KOPT-K1 (cell line): Measurements from ENCODE around the gene LRP1.

Experiments
- H3K27ac ChIP-seq: fragments of 200-600 bp; sonication (generic); 2 replicates; pipeline ENCODE4 v1.5.1; 2016; ENCODE audit warnings: antibody characterized with exemption, mild to moderate bottlenecking, low read depth, low read length; ENCODE audit not compliant: poor library complexity, severe bottlenecking
- H3K36me3 ChIP-seq: fragments of 200-600 bp; sonication (generic); 2 replicates; pipeline ENCODE4 v1.5.1; 2017; ENCODE audit warnings: antibody characterized with exemption, mild to moderate bottlenecking, low read length, moderate library complexity; ENCODE audit not compliant: insufficient read depth
- H3K9me3 ChIP-seq: fragments of 200-600 bp; sonication (generic); 2 replicates; pipeline ENCODE4 v1.5.1; 2017; ENCODE audit warnings: antibody characterized with exemption, low read length, mild to moderate bottlenecking; ENCODE audit not compliant: insufficient read depth, poor library complexity, severe bottlenecking

The LRP1 gene

DNA sequence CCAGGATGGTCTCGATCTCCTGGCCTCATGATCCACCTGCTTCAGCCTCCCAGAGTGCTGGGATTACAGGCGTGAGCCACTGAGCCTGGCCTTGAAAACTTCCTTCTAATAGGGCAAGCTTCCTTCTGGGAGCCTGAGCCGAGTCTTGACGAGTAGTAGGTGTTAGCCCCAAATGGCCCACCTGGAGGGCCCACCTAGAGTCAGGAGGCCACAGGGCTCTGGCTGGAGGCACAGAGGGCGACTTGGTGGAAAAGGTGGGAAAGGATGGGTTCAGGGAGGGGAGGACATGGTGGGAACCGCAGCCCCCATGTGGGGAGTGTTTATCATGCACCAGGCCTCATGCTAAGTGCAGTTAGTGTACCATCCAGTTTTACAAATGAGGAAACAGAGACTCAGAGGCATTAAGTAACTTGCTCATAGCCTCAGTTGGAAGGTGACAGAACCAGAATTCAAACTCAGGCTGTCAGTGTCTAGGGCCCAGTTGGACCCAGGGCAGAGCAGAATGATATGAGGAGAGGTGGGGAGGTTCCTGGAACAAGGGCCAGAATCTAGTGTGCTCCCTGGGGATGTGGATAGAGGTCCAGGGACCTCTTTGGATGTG is 22.2 kb downstream of the LRP1 start:
- H3K27ac ChIP-seq, result no peak overlapping the region
- no peaks in the 10 kb centered on the region for H3K36me3 ChIP-seq
- no peaks in the 10 kb centered on the region for H3K9me3 ChIP-seq

DNA sequence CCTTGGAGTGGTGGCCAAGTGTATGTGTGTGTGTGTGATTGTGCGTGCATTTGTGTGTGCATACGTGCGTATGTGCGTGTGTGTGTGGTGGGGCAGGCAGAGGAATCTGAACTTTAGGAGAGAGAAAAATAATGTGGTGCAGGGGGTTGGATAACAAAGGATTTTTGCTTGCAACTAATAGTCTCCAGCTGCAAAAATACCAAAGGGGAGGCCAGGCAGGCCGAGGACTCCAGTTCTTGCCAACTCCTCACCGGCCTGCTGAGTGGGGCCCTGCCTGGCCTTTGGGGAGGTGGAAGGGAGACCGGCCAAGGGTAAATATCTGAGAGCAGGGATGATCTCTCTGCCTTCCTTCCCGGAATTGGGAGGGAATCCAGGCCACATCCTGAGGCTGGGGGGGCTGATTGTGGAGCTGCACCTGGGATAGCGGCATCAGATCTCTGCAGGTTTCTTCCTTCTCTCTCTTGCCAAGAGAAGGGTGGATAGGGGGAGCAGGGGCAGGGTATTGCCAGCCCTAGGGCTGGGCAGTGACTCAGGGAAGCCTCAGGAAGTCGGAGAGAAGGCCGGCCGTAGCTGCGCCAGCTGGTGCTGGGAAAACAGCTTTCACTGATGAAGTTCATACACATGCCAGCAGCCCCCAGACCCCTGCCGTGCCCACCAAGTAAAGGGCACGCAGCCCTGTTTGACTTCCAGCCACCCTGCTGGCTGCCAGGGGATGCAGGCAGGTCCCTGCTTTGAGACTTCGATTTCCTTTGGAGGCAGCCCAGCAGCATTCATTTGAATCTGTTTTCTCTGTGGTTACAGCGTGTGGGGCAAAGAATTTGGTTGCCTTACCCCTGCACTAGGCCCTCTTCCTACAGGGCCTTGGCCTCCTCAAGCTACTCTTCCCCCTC is 23.7 kb downstream of the LRP1 start:
- Histone ChIP-seq H3K36me3 (no peaks in the 10 kb centered on the region), H3K27ac (no peak overlapping the region)

DNA sequence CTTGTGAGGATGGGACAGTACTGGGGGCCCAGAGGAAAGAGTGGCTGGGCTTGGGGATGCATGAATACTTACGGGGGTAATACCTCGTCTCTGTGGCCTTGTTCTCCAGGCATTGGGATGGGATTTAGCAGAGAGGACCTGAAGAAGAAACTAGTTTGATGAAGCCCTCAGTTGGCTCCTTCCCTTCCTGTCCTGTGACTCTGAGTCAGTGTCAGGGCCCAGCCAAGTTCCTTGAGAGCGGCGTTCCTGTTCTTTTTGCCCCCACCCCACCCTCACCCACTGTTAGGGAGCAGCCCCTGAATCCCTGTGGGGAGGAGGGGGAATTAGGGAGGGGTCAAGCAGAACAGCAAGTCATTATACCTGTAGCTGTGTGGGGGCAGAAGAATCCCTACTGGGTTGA is 24.4 kb downstream of the LRP1 start:
- H3K27ac ChIP-seq, result no peak overlapping the region
- H3K9me3 ChIP-seq, result no peaks in the 10 kb centered on the region
- H3K36me3 ChIP-seq, result no peaks in the 10 kb centered on the region

More for the DNA sequence above, 23.7 kb downstream of the LRP1 start:
- no peaks in the 10 kb centered on the region for H3K9me3 ChIP-seq

DNA sequence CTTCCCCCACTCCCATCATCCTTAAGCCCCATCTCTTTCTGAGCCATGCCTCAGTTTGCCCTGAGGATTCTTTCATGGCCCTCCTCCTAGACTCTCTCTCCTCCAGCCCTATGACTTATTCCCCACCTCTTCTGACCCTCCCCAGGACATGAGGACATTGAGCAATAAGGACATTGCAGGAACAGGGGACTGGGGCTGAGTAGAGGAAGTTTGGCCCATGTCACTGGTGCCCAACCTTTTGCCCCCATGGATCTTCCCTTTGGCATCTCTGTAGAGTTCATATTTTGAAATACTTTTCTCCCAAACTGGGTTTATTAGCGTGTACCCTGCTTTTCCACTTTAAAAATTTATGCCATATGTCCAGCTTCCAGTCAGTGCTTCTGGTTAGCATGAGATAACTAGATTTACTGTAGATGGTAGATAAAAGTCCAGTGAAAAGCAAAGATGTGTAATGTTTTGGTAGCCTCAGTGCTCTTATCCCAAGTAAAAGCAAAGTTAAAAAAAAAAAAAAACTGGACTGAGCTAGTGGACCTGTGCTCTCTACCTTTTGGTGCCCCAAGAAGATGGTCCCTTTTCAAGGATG is 25.2 kb downstream of the LRP1 start:
- H3K27ac ChIP-seq, result no peak overlapping the region
- H3K36me3 ChIP-seq, result no peaks in the 10 kb centered on the region
- H3K9me3 ChIP-seq, result no peaks in the 10 kb centered on the region

DNA sequence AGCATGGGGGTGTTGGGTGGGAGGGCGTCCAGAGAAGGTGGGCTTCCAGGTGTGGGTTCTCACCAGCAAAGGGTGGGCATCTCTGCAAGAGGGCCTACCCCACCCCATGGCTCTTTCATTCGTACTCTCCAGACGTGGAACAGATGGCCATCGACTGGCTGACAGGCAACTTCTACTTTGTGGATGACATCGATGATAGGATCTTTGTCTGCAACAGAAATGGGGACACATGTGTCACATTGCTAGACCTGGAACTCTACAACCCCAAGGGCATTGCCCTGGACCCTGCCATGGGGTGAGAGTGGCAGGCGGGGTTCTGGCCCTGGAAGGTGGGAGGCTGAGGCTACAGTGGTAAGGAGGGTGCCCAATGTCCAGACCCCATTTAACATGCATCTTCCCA is 25.8 kb downstream of the LRP1 start:
- H3K36me3 ChIP-seq, result no peaks in the 10 kb centered on the region
- no peak overlapping the region for H3K27ac ChIP-seq
- H3K9me3 ChIP-seq, result no peaks in the 10 kb centered on the region

DNA sequence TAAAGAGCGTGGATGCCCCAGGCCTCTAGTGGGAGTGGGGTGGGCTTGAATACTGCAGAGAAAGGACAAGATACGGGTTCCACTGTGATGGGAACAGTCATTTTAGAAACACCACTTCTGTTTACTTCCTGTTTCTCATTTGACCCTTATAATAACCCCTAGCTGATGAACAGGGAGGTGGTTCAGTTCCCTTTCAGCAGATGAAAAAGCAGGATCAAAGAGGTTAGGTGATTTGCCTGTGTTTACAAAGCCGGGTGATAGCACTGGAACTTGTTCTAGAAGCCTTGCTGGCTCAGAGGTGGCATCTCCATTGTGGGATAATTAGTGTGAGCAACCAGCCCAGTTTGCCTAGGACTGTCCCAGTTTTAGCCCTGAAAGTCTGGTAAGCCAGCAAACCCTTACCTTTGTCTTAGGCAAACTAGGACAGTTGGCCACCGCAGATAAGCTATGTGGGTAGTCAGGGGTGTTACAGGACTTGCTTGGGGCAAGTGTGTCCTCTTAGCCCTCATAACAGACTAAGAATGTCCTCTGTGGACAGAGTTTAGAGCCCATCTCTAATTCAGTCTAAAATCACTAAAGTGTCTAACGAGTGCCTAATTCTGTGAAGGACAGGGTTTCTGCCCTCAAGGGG is 26.6 kb downstream of the LRP1 start:
- Histone ChIP-seq H3K27ac (no peak overlapping the region), H3K9me3 (no peaks in the 10 kb centered on the region), H3K36me3 (no peaks in the 10 kb centered on the region)

DNA sequence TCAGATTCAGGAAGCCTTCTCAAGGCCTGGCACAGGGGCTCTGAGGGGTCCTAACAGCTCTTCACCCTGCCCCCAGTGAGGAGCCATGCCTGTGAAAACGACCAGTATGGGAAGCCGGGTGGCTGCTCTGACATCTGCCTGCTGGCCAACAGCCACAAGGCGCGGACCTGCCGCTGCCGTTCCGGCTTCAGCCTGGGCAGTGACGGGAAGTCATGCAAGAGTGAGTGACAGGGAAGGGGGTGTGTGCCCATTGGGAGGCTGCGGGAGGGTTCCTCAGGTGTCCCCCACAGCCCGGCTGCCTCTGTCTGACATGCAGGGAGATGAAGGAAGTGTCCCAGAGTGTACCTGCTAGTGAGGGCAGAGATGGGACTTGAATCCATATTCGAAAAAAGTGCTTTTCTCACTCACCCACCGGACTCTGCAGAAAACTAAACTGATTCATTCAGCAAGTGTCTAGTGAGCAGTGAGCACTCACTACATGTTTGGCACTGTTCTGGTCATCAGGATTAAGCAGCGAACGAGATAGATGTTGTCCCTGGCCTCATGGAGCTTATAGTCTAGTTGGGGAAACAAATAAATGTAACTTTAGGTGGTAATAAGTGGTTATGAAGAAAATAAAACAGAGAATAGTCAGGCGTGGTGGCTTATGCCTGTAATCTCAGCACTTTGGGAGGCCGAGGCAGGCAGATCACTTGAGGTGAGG is 28.6 kb downstream of the LRP1 start:
- H3K9me3 ChIP-seq, result no peaks in the 10 kb centered on the region
- H3K36me3 ChIP-seq, result no peaks in the 10 kb centered on the region
- H3K27ac ChIP-seq, result no peak overlapping the region

DNA sequence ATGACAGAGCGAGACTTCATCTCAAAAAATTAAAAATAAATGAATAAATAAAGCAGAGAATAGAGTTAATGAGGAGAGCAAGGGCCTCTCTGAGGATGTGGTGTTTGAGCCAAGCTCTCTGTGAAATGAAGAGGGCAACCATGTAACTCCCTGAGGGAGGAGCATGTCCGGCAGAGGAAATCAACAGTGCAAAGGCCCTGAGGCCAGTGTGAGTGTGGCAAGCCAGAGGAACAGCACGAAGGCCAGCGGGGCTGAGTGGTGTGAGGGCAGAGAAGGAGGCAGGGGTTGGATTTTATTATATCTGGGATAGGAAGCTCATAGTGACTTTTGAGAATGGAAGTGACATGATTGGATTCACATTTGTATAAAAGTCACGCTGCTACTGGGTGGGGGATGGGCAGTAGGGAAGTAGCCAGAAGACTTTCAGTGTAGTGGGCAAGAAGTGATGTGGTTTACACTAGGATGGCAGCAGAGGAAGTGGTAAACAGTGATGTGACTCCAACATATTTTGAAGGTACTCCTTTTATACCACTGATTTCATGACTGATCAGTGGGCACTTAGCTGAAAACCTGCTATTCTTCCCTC is 29.4 kb downstream of the LRP1 start:
- Histone ChIP-seq H3K9me3 (no peaks in the 10 kb centered on the region), H3K27ac (no peak overlapping the region), H3K36me3 (no peaks in the 10 kb centered on the region)

DNA sequence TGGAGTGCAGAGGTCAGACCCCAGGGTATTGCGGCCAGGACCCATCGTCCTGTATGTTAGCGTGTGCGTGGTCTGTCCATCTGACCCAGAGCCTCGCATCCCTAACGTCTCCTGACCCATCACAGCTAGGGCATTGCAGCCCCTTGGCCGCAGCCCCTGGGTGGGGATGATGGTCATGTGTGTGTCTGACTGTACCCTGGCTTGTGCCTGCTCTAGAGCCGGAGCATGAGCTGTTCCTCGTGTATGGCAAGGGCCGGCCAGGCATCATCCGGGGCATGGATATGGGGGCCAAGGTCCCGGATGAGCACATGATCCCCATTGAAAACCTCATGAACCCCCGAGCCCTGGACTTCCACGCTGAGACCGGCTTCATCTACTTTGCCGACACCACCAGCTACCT is 29.9 kb downstream of the LRP1 start:
- no peak overlapping the region for H3K27ac ChIP-seq
- no peaks in the 10 kb centered on the region for H3K36me3 ChIP-seq
- H3K9me3 ChIP-seq, result no peaks in the 10 kb centered on the region

DNA sequence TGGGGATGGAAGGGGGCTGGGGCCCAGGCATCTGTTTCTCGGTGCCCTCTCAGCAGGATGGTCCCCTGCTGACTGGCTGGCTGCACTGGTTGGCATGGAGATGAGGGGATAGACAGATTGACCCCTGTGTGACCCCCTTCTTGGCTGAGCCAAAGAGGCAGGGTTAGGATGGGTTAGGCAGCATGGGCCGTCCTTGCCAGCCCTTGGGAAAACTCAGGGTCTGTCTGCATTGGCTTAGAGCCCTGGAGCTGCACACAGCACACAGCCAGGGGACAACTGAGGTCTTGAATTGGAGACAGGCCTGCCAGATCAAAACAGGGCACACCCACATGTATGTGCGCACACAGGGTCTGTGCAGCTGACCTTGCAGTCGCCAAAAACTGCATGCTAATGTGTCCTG is 30.4 kb downstream of the LRP1 start:
- Histone ChIP-seq H3K9me3 (no peaks in the 10 kb centered on the region), H3K36me3 (no peaks in the 10 kb centered on the region), H3K27ac (no peak overlapping the region)

DNA sequence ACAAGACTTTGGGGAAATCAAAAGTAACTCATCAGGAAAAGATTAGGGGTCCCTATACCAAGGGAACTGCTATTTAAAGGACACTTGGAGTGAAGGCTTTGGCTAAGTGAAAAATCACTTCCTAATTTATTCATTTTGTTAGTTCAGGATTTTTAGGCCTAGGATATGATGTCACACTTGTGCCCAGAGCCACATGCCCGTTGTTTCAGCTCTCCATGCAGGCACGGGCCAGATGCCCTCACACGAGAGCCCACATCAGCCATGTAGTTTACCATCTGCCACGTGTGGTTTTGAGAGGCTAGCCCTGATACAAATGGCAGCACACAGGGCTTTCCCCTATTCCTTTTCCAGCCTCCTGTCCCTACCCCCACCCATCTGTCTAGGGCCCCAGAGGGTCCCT is 31.0 kb downstream of the LRP1 start:
- H3K9me3 ChIP-seq, result no peaks in the 10 kb centered on the region
- H3K36me3 ChIP-seq, result no peaks in the 10 kb centered on the region
- H3K27ac ChIP-seq, result no peak overlapping the region

DNA sequence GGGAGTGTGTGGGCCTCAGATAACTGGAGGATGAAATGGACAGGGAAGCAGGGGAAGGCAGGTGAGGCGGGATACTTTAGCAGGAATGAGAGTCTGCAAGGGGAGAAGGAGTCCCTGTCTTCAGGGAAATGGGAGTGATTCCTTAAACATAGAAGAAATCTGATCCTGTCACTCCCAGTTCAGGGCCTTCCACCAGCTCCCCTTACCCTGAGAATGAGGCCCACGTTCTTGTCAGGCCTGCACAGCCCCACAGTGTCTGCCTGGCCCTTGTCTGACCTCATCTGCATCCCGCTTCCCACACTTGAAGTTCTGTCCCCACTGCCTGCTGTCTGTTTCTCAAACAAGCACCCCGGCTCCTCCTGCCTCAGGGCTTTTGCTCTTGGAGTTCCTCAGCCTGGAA is 31.8 kb downstream of the LRP1 start:
- Histone ChIP-seq H3K36me3 (no peaks in the 10 kb centered on the region), H3K27ac (no peak overlapping the region)

DNA sequence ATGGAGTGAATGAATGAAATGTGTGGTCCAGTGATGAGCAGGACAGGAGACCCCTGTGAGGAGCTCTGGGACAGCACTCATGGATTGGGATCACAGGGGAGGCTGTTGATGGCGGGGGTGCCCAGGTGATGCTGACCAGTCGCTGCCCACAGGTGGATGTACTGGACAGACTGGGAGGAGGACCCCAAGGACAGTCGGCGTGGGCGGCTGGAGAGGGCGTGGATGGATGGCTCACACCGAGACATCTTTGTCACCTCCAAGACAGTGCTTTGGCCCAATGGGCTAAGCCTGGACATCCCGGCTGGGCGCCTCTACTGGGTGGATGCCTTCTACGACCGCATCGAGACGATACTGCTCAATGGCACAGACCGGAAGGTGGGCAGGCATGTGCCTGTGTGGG is 32.5 kb downstream of the LRP1 start:
- Histone ChIP-seq H3K27ac (no peak overlapping the region), H3K9me3 (no peaks in the 10 kb centered on the region), H3K36me3 (no peaks in the 10 kb centered on the region)

More for the DNA sequence above, 31.8 kb downstream of the LRP1 start:
- no peaks in the 10 kb centered on the region for H3K9me3 ChIP-seq

DNA sequence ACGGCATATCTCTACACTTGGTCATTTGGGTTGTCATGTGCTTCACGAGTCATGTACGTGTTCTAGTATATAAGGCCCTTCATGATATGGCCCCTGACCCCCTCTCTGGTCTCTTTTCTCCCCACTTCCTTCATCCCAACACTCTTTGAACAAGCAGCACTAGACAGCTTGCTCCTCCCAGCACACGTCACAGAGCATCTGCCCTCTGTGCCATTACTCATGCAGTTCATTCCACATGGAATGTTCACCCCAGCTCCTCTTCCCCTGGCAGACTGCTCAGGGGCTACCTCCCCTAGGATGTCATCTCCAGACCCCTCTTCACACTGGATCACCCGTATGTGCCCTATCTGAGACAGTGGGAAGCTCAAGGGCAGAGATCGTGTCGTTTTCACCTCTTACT is 33.2 kb downstream of the LRP1 start:
- H3K36me3 ChIP-seq, result no peaks in the 10 kb centered on the region
- no peak overlapping the region for H3K27ac ChIP-seq
- no peaks in the 10 kb centered on the region for H3K9me3 ChIP-seq
